Measurements from ENCODE around the gene OR51A7.

OR51A7 gene

DNA sequence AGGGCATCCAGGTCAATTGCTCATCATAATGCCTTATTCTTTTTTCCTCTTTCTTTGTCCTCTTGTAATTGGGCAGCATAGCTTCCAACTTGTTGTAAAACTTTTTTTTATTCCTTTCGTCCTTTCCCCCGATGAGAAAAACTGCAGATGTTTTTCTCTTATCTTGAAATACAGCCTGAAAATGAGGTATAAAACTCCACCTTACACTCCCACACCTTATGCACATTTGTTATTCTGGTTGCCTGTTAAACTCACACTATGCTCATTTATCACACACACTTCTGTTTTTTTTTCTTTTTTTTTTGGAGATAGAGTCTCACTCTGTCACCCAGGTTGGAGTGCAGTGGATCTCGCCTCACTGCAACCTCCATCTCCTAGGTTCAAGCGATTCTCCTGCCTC lies 53.8 kb downstream of the OR51A7 start:
- no peak for DNase-seq

Data from DMS 273 treated with DMSO at 0.1 percent for 48 hours (cell line).